Left hindlimb (tissue), 1 donor: ENCODE results near the gene BUB3.

ENCODE experiments used
- DNase-seq: peaks from one replicate; pipeline ENCODE4 v3.0.0-alpha.2; 2018

BUB3 gene, protein sequence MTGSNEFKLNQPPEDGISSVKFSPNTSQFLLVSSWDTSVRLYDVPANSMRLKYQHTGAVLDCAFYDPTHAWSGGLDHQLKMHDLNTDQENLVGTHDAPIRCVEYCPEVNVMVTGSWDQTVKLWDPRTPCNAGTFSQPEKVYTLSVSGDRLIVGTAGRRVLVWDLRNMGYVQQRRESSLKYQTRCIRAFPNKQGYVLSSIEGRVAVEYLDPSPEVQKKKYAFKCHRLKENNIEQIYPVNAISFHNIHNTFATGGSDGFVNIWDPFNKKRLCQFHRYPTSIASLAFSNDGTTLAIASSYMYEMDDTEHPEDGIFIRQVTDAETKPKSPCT

DNA sequence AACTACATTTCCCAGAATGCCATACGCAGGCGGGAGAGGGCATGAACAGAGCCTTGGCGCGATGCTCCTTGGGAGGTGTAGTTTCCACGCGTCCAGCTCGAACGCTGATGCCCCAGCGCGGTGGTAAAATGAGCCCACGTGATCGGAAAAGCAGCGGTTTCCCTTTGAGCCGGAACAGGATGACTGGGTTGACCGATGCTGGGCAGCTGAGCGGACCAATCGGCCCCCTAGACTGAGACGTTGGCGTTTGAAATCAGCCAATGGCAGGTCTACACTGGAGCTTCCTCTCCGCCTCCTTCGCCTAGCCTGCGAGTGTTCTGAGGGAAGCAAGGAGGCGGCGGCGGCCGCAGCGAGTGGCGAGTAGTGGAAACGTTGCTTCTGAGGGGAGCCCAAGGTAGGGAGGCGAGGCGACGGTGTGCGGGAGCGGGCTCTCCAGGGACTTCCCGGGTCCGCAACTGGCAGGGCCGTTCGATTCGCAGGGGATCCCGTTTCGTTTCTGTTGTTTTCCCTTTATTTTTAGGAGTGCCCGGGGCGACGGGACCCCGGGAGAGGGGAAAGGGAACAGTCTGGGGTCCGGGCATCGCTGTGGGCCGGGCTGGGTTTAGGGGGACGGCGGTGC, at the start of gene BUB3:
Gene BUB3 (plus strand): TSS at position 311 of the 619 bp plus-strand sequence. CDS start 516 bp downstream, outside the sequence.
- DNase-seq, result peak; percentile 99

DNA sequence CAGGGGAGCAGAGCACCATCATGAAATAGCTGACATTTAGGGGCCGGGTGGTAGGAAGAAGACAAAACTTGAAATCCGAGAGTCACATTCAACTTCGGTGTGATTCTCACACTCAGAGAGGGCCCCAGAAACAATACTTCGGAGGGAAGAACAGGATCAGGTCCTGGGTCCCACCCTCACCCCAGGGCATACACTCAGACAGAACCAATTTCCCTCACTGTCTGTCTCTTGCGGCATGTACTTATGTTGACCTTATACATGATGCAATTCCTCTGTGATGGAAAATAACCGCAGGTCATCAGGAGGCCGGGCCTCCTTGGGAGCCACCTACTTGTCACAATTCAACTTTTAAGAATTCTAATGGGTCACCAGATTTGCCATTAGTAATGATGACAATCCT, 44.7 kb upstream of the BUB3 start:
- no peak for DNase-seq

DNA sequence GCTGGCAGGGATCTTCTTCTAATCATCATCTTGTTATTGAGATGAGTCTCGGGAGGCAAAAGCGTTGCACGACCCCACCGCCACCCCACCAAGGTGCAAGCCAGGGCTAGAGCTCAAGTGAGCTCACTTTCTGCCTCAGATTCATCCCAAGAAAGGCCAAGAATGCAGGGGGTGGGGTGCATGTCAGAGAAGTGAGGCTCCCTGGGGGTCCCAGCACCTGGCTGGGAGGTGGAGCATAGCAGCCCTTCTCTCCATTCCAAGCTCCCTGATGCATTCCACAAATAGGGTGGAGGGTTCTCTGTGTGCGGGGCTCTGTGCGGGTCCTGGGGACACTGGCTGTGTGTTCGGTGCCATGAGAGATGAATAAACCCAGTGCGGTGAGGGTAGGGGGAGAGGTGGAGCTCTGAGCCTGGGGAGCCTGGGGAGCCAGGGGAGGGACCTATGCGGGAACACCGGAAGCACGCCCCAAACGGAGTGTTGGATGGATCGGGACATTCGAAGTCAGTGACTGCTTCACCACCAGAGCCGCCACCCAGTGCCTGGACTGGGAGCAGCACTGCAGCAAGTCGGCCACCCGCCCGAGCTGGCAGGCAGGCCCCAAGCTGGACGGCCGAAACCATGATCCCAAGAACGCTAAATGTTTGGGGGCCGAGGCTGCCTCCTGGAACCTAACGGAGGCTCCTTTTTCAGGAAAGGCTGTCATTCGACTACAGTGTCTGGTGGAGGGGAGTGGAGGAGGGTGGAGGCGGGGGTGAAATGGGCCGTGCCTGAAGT, 36.4 kb upstream of the BUB3 start:
- no peak for DNase-seq

DNA sequence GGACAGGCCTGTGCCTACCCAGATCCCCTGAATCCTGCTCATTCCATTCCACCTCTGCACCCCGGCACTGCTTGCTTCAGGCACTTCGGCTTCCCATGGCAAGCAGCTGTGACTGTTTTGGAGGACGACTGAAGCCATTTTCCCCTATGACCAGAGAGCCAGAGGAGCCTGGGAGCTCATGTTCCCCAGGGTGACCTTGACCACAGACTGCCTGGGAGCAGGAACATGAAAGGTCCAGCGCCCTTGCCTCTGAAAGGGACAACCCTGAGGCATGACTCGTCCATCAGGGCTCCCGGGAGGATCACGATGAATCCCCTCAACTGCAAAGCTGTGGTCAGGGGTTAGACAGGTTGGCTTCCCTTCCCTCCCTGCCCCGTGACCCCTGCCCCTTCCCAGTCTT, 35.1 kb upstream of the BUB3 start:
- DNase-seq, result no peak

DNA sequence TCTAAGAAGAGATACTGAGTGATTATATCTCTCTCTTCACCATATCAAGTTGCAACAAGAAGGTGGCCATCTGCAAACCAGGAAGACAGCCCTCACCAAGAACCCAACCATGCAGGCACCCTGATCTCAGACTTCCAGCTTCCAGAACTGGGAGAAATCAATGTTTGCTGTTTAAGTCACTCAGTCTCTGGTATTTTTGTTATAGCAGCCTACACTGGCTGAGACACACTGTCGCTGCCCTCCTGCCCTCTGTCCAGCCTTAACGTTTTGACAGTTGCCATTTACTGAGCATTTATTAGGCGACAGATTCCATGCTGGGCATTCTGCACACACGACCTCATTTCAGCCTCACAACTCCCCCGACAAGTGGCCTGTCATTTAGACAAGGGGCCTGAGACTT, 28.0 kb upstream of the BUB3 start:
- DNase-seq, result no peak

DNA sequence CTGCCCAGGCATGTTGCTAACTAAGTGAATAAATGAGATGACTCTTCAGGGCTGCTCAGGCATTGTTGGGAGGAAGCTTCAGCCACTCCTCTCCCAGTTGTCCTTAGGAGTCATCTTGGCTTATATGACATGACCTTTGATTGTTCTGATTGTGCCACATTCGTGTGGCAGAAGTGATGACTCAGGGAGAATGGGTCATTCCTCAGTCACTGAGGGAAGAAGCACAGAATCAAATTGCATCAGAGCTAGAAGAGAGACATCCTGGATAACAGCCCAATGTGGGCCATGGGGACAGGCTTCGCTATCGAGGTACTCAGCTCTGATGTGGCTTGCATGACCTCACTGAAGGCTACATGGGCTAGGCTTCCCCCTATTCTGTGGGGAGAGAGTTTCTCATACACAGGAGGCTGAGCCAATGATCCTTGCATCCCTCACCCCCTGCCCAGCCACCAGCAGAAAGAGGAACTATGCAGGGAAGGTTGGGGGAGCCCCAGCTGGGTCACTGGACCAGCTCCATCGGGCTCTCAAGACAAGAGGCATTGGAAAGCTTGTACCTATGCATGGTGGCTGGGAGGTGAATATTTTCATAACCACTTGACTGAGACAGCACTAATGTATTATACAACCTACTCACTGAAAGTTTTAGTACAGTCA, 24.5 kb upstream of the BUB3 start:
- no peak for DNase-seq

DNA sequence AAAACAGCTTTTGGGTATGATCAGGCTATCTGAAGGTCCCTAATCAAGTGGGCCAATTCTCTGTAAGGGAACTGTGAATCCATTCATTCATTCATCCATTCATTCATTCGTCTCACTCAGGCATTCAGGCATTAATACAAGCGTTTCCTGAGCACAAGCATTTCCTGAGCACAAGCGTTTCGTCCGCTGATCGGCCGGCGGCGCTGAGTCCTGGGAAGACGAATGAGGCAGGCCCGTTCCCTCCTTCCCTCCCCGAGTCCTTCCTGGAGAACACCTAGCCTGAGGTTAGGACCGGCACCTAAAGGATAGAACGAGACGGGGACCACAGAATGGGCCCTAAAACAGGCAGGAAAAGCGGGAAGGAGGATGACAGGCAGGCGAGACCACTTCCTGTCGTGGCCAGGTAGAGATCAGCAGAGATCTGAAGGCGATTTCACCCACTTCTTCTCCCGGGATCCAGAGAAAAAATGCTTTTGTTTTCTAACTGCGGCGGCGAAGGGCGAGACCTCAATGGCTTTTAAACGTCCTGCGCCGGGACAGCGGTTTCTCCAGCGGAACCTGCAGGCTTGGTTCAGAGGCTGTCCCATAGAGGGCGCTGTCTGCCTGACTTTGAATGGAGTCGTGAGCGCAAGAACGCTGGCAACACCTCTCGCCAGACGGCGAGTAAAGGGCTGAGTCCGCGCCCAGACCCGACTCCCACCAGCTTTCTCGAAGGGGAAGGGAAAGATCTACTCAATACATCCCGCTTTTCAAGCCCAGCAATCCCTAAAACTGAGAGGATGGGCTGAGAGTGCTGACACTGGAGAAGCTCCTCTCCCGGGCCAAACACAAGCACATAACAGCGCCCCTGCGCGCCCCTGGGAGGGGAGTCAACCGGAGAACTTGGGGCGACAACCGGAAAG, 21.4 kb upstream of the BUB3 start:
- peak; percentile 86 for DNase-seq

DNA sequence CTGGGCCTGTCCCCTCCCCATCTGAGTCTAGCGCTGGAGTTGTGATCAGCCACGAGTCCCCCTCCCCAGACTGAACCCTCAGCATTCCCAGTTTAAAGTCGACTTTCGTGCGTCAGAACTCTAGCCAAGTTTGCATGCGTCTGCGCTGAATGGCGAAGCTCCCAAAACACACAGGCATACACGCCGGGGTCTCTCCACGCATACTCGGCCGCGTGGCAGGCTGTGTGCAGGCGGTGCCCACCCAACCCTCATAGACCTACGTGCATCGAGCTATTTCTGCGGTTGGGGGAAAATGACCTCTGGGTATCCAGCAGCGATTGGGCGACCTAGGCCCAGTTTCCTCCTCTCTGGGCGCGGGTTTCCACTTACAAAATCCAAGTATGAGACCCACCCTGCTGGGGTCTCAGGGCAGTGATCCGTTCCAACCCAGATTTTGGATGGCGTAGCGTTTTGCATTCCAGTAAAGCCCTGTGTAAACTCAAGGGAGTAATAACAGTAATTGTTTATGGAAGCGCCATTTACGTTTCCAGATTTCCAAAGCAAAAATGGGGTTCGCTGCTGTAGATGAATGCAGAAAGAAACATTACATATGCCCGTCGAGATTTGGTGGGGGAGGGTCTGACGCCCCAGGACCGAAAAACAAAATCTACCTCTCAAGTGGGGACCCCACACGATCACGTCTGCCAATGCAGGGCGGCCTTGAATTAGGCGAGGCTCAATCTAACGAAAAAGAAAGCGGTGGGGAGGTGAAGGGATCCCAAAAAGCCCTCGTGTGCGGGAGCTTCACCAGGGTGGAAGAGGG, 20.5 kb upstream of the BUB3 start:
- no peak for DNase-seq

DNA sequence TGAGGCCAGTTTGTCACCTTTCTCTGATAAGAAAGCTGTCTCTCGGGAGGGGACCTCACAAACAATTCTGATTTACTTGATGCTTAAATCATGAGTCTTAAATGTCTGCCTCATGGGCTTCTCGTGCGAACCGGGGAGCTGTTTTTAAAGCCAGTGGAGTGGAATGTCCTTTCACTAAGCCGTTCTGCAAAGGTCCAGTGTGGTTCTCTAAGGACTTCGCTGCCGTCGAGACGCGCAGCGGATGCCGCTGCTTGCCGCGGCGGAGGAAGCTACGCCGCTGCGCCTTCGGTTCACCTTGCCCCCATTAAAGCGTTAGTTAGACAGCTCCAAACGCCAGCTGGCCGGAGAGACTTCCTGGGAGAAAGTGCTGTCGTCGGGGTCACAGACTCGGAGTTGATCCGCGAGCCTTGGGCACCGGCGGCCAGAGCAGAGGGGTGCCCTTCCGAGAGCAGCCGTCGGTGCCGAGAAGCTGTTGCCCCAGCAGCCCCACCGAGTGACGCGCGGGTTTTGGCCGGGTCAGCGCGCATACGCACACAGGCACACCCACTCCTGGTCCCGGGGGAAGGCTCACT, 19.8 kb upstream of the BUB3 start:
- no peak for DNase-seq

DNA sequence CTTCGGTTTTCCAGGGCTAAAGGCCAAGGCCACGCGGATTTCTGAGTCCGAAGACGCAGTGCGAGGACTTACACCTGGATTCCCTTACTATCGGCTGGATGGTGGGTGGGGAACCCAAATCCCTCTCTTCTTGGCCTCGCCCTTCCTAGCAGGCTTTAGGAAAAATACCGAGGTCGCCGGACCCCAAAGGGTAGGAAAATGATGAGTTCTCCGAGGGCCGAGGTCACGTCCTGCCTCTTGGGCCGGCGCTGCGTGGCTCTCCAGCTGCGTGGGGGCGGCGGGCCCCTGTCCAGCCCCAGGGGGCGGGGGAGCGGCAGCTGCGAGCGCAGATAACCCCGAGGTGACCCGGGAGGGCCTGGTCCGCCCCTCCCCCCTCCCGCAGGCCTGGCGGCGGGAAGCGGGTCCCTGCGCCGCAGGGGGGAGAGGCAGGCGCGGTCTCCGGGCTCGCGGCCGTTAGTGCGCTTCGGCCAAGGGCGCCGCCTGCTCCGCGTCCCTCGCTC, 19.2 kb upstream of the BUB3 start:
- no peak for DNase-seq

DNA sequence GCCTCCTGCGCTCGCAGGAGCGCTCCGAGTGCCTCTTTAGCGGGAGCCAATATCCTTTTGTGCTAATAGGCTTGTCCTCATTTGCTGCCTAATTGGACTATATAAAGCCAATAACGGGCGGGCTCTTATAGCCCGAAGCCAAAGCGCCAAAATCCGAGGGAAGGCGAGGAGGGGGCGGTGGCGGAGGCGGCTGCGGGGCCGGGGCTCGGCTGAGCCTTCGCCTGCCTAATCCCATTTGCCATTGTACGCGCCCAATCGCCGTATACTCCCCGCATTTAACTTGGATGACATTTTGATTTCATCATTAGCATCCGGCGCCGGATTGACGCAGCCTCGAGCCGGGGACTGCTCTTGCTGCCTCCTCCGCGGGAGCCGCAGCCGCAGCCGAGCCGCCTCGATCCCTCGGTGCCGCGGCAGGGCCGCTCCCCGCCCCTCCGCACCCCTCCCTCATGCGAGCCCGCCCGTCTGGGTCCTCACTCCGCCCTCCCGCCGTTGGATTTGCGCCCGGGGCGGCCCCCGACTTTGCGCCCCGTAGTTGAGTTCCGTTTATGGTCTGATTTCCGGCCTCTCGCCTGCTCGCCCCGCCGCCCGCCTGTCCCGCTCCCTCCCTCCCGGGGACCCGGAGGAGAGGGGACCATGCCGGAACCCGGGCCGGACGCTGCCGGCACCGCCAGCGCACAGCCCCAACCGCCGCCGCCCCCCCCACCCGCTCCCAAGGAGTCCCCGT, 18.6 kb upstream of the BUB3 start, which contains the start of gene HMX3:
Gene HMX3 (plus strand): TSS at position 556 of the 727 bp plus-strand sequence. CDS start 81 bp downstream, at position 637.
- no peak for DNase-seq

DNA sequence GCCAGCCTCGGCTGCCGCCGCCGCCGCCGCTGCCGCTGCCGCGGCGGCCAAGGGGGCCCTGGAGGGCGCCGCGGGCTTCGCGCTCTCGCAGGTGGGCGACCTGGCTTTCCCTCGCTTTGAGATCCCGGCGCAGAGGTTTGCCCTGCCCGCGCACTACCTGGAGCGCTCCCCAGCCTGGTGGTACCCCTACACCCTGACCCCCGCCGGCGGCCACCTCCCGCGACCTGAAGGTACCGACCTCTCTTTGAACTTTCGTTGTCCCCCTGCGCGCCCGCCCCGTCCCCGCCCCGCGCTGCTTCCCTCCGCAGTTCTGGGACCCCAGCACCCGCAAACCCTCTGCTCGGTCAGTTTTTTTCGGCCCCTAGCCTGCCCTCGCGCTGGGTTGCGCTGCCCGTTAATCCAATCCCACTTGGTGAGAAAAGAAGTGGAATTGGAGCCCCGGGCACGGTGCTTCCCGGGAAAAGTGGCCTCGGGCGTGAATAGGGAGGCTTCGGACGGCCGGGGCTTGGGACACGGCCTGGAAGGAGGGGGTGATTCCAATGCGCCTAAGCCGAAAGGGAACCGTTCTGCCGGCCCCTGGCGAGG, 17.9 kb upstream of the BUB3 start:
- no peak for DNase-seq

DNA sequence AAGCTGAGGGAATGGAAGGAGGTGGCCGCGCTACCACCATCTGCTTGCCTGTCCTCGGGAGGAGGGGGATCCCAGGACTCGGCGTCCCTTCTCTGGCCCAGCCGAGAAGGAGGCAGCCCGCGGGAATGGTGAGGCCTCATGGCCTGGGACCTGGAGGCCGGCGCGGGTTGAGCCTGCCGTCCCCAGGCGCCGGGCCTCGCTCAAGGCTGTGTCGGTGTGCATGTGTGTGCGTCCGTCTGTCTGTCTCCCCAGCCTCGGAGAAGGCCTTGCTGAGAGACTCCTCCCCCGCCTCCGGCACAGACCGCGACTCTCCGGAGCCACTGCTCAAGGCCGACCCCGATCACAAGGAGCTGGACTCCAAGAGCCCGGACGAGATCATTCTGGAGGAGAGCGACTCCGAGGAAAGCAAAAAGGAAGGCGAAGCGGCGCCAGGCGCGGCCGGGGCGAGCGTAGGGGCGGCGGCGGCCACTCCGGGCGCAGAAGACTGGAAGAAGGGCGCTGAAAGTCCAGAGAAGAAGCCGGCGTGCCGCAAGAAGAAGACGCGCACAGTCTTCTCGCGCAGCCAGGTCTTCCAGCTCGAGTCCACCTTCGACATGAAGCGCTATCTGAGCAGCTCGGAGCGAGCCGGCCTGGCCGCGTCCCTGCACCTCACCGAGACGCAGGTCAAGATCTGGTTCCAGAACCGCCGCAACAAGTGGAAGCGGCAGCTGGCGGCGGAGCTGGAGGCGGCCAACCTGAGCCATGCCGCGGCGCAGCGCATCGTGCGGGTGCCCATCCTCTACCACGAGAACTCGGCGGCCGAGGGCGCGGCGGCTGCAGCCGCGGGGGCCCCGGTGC, 17.2 kb upstream of the BUB3 start:
- DNase-seq, result no peak

DNA sequence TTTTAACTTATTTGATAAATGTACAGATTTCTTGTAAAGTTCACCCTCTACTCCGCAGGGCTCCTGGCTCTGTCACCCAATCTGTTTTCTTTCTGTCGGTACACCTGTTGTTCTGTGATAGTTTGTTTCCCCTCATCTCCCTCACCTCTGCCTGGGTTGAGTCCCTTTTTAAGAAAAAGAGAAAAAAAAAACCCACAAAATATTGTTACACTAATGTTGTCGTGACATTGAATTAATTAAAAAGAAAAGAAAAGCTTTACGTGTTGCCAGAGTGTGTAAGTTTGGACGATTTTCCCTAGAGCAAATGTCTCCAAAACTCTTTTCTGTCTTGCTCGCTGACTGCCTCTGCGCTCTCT, 15.1 kb upstream of the BUB3 start:
- DNase-seq, result no peak

DNA sequence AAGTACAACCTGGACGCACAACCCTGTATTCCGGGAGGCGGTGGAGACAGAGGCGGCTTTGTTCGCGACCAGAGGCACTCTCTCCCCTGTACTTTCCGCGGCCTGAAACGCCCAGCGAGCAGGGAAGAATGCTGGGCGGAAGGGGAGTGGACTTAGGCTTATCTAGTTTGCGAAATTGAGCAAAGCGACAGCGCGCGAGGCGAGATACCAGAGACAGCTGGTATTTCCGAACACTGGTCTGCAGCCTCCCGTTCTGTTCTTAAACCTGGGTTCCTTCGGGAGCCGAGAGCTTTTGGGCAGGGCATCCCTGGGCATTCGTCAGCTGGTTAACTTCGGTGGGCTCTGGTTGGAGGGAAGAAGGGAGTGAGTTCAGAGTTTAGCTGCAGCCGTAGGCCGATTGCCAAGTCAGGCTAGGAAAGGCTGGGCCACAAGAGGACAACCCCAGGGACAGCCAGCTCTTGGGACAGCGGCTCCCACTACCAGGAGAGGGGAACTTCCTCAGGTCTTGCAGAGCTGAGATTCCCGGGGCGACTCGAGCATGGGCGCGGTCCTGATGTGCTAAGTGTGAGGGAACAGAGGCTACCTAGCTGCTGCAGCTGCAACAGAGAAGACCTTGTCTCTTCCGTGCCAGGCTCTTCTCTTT, 14.6 kb upstream of the BUB3 start:
- DNase-seq, result no peak

DNA sequence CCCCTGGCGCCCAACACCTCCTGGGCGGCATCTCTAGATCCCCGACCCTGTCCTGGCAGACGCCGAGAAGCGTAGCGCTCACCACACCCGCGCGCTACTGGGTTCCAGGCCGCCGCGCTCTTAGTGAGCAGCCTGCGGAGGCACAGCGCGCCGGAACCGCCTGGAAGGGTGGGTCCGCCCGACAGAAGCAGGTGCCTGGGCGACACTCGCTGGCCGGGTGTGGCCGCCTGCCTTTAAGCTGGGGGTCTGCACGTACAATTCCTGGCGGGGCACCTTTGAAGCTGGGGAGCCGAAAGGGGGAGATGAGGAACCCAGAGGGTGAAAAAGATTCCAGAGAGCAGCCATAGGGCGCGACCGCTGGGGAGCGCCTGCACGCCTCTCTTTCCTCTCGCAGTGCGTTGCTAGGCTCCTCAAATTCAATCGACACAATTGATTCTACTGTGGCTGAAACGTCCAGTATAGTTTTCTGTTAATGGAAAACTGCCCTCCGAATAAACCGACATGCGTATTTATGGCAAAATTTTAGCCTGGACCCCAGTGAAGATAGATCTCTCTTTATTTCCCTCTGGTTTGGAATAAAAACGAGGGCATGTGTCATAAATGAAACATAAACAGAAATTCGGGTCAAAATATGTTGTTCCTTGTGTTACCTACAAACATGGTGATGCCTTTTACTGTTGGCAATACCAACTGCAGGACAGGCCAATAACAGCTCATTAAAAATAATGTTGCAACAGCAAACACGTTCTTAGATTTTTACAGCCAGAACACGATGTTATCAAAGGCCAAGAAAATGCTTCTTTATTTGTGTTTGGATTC, 13.8 kb upstream of the BUB3 start:
- DNase-seq, result no peak

DNA sequence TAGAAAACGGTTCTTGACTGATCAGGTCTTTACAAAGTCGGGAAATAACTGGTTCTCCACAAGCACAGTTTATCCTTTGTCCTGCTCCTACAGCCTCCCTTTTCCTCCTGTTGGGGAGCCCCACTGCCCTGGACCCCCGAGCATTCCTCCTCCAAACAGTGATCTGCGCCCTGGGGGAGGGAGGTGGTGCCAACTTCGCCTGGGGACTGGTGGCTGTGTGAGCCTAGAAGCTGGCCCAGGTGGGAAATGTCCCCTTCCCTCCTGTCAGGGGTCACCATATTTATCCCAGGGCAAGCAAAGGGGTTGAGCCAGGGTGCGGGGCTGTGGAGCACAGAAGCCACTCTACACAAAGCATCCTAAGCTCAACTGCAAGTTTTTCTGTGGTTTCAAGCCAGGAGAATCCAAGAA, 13.2 kb upstream of the BUB3 start:
- no peak for DNase-seq
